Stimulated activated CD8-positive, alpha-beta memory T cell treated with anti-CD3 and anti-CD28 coated beads, Interleukin-12 subunit alpha, Interleukin-12 subunit beta, amount 100 ng/mL, for 24 hours (primary cell): ENCODE results near the gene LYZL1.
"Not testable (repeated sequence)": the region's sequence is repeated elsewhere in the genome, so short reads cannot be mapped to it uniquely, and the experiment has no call there.

Experiments used
- DNase-seq: peaks from one replicate; pipeline ENCODE4 v3.0.0-alpha.2; 2020; ENCODE audit errors: extremely low read depth

LYZL1 gene

DNA sequence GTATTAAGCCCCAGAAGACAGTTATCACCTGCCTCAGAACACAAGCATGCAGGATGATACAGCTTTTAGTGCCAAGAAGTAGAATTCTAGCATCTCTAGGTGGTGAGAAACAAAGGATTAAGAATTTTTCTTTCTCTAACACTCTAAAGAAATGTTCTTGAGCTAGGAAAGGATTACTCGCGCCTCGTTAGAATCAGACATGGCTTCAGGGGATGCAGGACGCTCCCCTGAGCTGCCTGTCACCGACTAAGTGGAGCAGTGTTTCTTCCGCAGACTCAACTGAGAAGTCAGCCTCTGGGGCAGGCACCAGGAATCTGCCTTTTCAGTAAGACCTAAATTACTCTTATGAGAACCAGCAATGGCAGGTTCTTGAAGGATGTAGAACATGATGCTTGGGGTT, at the start of gene LYZL1:
Gene LYZL1, plus strand, starts transcription at position 165 of the 400 bp plus-strand sequence. CDS start 2,798 bp downstream, outside the sequence.
- DNase-seq = not testable (repeated sequence)

GRCh38 chr10:29239569-29240472, 49.0 kb upstream of the LYZL1 start:
- DNase-seq = no peak

- DNase-seq = no peak
These were observed 47.7 kb upstream of the LYZL1 start for GRCh38 chr10:29240986-29241660.

DNA sequence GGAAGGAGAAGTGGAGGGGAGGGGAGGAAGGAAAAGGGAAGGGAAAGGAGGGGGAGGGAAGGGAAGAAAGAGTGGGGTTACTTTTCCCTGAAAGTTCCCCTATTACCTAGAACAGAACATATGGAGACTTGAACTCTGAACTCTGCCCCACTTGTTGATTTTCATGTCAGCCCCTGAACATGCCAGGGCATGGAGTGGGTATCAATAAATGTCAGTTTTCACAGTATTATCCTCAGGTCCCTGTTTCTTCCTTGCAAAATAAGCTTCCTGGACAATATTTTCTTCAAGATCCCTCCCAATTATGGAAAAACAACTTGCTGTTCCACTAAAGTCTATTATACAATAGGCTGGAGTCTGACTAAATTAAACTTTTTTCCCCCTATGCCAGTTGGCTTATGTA, 46.9 kb upstream of the LYZL1 start:
- DNase-seq = no peak

- DNase-seq = no peak
These were observed 45.8 kb upstream of the LYZL1 start for GRCh38 chr10:29243066-29243465.

DNA sequence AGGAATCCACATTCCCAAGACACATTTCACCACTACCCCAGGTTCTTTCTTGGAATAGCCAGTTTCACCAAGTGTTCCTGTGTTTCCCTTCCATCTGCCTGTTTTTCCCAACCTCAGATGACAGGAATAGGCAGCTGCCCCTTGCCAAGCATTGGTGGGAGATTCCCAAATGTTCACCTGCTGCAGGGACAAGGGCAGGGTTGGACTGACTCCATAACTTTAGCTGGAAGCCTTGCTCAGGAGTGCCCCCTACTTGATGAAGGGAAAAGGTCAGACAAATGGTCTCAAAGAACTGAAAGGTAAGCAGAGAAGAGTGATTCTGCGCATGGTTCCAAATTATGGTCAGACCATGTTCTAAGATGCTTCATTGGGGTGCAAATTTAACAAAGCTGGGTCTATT, 45.1 kb upstream of the LYZL1 start:
- no peak for DNase-seq

DNA sequence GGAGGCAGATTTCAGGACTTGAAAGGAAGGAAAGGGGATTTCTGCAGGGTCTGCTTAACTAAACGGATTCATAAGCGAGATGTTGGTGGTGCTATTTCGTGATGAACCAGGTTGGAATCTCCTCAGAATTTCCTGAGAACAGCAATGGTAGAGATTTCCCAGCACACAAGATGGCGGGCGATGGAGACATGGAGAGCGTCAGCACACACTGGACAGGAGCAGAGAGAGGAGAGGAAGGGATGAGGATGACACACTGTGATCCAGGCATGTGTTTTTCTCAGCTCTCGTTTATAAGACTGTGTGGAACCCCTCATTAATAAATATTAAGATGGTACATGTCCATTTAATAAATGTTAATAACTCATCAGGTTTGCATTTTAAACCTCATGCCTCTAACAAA, 43.9 kb upstream of the LYZL1 start:
- DNase-seq = no peak

GRCh38 chr10:29245476-29245875, 43.4 kb upstream of the LYZL1 start:
- DNase-seq = no peak

- DNase-seq = no peak
These were observed 42.4 kb upstream of the LYZL1 start for GRCh38 chr10:29246449-29246848.

GRCh38 chr10:29248158-29248557, 40.7 kb upstream of the LYZL1 start:
- DNase-seq = no peak

DNA sequence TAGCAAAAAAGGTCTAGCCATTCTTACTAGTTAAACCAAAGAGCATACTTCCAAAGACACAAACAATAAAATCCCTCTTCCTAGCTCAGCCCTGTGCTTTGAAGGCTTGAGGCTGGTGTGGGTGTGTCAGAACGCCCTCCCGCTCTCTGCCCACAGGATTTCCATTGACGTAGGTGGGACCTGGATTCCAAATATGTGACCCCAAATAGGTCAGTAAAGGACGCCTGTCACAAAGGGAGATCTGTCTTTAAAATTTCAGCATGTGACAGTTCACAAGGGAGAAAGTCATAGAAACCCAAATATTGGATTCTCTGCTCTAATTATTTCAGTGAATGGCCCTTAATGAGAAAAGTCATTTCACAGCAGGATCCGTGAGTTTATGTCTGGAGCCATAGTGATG, 39.9 kb upstream of the LYZL1 start:
- DNase-seq = no peak

GRCh38 chr10:29250066-29250465, 38.8 kb upstream of the LYZL1 start:
- no peak for DNase-seq

GRCh38 chr10:29252811-29253689, 35.8 kb upstream of the LYZL1 start:
- no peak for DNase-seq

DNA sequence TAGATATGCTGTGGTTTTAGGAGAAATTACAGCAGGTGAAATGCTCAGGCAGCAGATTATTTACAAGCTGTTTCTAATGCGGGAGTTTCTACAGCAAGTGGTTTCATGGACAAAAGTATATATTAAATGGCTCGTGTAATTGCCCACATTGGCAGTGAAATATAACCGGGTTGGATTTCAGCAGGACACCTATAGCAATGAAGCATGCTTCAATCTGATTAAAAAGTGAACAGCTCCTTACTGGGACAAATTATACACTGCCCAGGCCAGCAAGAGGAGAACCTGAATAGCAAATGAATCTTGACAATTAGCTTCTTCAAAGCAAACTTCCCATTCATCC, 35.2 kb upstream of the LYZL1 start:
- no peak for DNase-seq

DNA sequence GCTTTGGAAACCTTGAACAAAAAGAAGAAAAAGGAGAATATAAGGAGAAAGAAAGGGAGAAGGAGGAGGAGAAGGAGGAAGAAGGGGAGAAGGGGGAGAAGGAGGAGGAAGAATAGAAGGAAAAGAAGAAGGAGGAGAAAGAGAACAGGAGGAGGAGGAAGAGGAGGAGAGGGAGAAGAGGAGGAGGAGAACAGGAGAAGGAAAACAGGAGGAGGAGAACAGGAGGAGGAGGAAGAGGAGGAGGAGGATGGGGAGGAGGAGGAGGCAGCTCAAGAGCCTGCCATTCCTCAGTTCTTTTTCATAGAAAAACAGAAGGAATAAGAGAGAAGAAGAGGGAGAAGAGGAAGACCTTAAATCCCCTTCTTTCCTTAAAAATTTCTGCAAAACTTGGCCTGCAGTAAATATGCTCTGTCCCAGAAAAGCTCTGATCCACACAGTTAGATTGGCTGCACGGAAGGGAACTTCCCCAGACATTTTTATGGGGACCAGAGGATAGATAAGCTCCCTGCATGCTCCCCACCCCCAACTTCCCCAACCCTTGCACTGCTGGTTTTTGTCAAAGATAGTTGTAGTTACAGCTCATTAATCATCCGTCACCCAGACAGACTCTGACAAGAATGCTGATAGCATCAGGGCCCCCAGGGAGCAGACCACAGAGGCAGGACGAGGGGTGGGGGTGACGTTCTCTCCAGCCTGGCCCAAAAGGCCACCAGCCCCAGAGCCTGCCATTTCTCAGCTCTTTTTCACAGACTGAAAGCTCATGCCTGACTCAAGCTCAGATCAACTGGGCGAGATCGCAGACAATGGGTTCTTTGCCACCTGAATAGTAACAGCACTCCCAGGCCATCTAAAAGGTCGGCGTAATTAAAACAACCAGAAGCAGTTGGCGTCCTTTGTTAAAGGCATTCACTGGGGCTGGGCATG, 34.5 kb upstream of the LYZL1 start:
- DNase-seq = no peak

- no peak for DNase-seq
These were observed 33.8 kb upstream of the LYZL1 start for GRCh38 chr10:29255104-29255503.

- DNase-seq = no peak
These were observed 32.9 kb upstream of the LYZL1 start for GRCh38 chr10:29256019-29256418.

DNA sequence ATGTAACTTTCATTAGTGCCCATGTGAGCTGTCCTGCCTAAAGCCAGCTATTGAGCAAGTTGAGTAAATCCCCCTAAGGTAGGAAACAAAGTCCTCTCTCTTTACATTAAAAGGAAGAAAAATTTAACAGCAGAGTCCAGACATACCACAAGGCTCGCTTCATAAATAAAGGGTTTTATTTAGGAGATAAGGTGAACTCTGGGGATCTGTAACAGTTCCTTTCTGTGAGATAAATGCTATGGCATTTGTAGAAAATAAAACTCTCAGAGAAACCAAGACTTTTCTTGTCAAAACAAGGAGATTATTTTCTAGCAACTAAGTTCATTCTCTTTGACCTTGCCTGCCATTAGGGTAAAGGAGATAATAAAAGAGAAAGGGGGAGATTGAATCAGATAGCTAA, 32.3 kb upstream of the LYZL1 start:
- DNase-seq = no peak

- DNase-seq = no peak
These were observed 31.6 kb upstream of the LYZL1 start for GRCh38 chr10:29257106-29257783.

GRCh38 chr10:29257784-29258135, 31.1 kb upstream of the LYZL1 start:
- no peak for DNase-seq

GRCh38 chr10:29259498-29259897, 29.4 kb upstream of the LYZL1 start:
- no peak for DNase-seq
